Activated T-helper 1 cell treated with anti-CD3 and anti-CD28 coated beads, Interleukin-12 subunit alpha, Interleukin-12 subunit beta, Interleukin-2, Interleukin-4 antibody, amounts not matched to agents 30 ng/mL and 10 ng/mL and 1 ng/mL, durations not matched to agents 14 hours and 24 hours and 36 hours (primary cell): ENCODE data around the gene ZMPSTE24. TPM values are rescaled to one million over a fixed set of nuclear protein-coding genes. Genes with fewer than 3 reads are reported as not detected.
A peak's percentile ranks its signal among the peaks of the same experiment; 100 is the strongest.

Source experiments
- DNase-seq: peaks from one replicate; pipeline ENCODE4 v3.0.0; 2021; ENCODE audit warnings: low spot score
- H3K27ac Mint-ChIP-seq: one replicate; pipeline ENCODE4 v1.8.0; 2021; ENCODE audit warnings: mild to moderate bottlenecking, mixed read lengths
- H3K27me3 Mint-ChIP-seq: one replicate; pipeline ENCODE4 v1.8.0; 2022; ENCODE audit warnings: mild to moderate bottlenecking, moderate library complexity, mixed read lengths; ENCODE audit not compliant: insufficient read depth
- H3K36me3 Mint-ChIP-seq: one replicate; pipeline ENCODE4 v1.8.0; 2021; ENCODE audit warnings: low read depth, mixed read lengths
- H3K4me1 Mint-ChIP-seq: one replicate; pipeline ENCODE4 v1.8.0; 2021; ENCODE audit warnings: low read depth, mixed read lengths
- H3K4me3 Mint-ChIP-seq: one replicate; pipeline ENCODE4 v1.8.0; 2021; ENCODE audit warnings: mild to moderate bottlenecking, moderate library complexity, mixed read lengths
- H3K9me3 Mint-ChIP-seq: one replicate; pipeline ENCODE4 v1.8.0; 2021; ENCODE audit warnings: mixed read lengths
- intact Hi-C: fragments of 100-400 bp; cut with micrococcal nuclease; formaldehyde crosslinking; loops from one replicate; pipeline ENCODE4 v1.15.1; 2024
- total RNA-seq: library from RNA; stranded (reverse); gene quantifications from 2 replicates; pipeline ENCODE4 v1.2.3, GENCODE V29; 2022

ZMPSTE24 gene
- total RNA-seq, 1 donor from 2014 or later, result 50.2 TPM

GRCh38 chr1:40266786-40267535 lies 8.9 kb downstream of the ZMPSTE24 start:
- no peak overlapping the region for H3K27ac Mint-ChIP-seq
- H3K27me3 Mint-ChIP-seq, result no peaks in the 10 kb centered on the region
- H3K9me3 Mint-ChIP-seq, result no peaks in the 10 kb centered on the region
- DNase-seq, result no peak
- H3K4me1 Mint-ChIP-seq, result peaks cover 42% of the 10 kb centered on the region
- intact Hi-C loops, result no loop called here
- no peak overlapping the region for H3K4me3 Mint-ChIP-seq
- H3K36me3 Mint-ChIP-seq, result peaks cover 48% of the 10 kb centered on the region

GRCh38 chr1:40267767-40268187 lies 9.7 kb downstream of the ZMPSTE24 start:
- Mint-ChIP-seq H3K9me3 (no peaks in the 10 kb centered on the region), H3K27ac (no peak overlapping the region), H3K27me3 (no peaks in the 10 kb centered on the region), H3K4me3 (no peak overlapping the region), H3K36me3 (peaks cover 49% of the 10 kb centered on the region), H3K4me1 (peaks cover 35% of the 10 kb centered on the region)
- DNase-seq, result no peak
- intact Hi-C loops, result no loop called here

- no peak for DNase-seq
- Mint-ChIP-seq H3K4me3 (no peak overlapping the region), H3K4me1 (peaks cover 34% of the 10 kb centered on the region), H3K27me3 (no peaks in the 10 kb centered on the region), H3K36me3 (peaks cover 47% of the 10 kb centered on the region), H3K27ac (no peak overlapping the region), H3K9me3 (no peaks in the 10 kb centered on the region)
- intact Hi-C loops, result no loop called here
Observed at GRCh38 chr1:40268211-40268610, 10.2 kb downstream of the ZMPSTE24 start.

GRCh38 chr1:40270152-40270834 lies 12.3 kb downstream of the ZMPSTE24 start:
- Mint-ChIP-seq H3K4me1 (peaks cover 22% of the 10 kb centered on the region), H3K4me3 (no peak overlapping the region), H3K9me3 (no peaks in the 10 kb centered on the region), H3K27ac (peak overlapping the region; percentile 84), H3K27me3 (no peaks in the 10 kb centered on the region), H3K36me3 (peaks cover 48% of the 10 kb centered on the region)
- intact Hi-C loops, result loop anchor here (1.0 kb wide), 1 partner anchor 12 kb away; the partner anchor contains the start of gene ZMPSTE24
- DNase-seq, result no peak

- Mint-ChIP-seq H3K36me3 (peaks cover 49% of the 10 kb centered on the region), H3K4me3 (no peak overlapping the region)
- DNase-seq, result no peak
Observed at GRCh38 chr1:40272653-40273213, 14.7 kb downstream of the ZMPSTE24 start.

GRCh38 chr1:40273547-40274166 lies 15.6 kb downstream of the ZMPSTE24 start:
- no peak overlapping the region for H3K27ac Mint-ChIP-seq
- H3K4me3 Mint-ChIP-seq, result no peak overlapping the region
- no peaks in the 10 kb centered on the region for H3K27me3 Mint-ChIP-seq
- DNase-seq, result no peak
- H3K36me3 Mint-ChIP-seq, result peaks cover 45% of the 10 kb centered on the region
- H3K4me1 Mint-ChIP-seq, result peaks cover 16% of the 10 kb centered on the region
- intact Hi-C loops, result no loop called here
- no peaks in the 10 kb centered on the region for H3K9me3 Mint-ChIP-seq

More at GRCh38 chr1:40272653-40273213, 14.7 kb downstream of the ZMPSTE24 start:
- peaks cover 16% of the 10 kb centered on the region for H3K4me1 Mint-ChIP-seq
- H3K27ac Mint-ChIP-seq, result no peak overlapping the region
- H3K9me3 Mint-ChIP-seq, result no peaks in the 10 kb centered on the region
- intact Hi-C loops, result no loop called here
- H3K27me3 Mint-ChIP-seq, result no peaks in the 10 kb centered on the region

GRCh38 chr1:40274331-40274730 lies 16.3 kb downstream of the ZMPSTE24 start:
- intact Hi-C loops, result no loop called here
- Mint-ChIP-seq H3K4me1 (peaks cover 16% of the 10 kb centered on the region), H3K36me3 (peaks cover 46% of the 10 kb centered on the region), H3K4me3 (no peak overlapping the region), H3K27me3 (no peaks in the 10 kb centered on the region), H3K27ac (no peak overlapping the region), H3K9me3 (no peaks in the 10 kb centered on the region)
- DNase-seq, result no peak

- H3K36me3 Mint-ChIP-seq, result peaks cover 41% of the 10 kb centered on the region
- H3K27me3 Mint-ChIP-seq, result no peaks in the 10 kb centered on the region
- intact Hi-C loops, result no loop called here
- H3K4me3 Mint-ChIP-seq, result no peak overlapping the region
- no peak for DNase-seq
- peaks cover 5% of the 10 kb centered on the region for H3K4me1 Mint-ChIP-seq
- H3K27ac Mint-ChIP-seq, result peak overlapping the region; percentile 36
- H3K9me3 Mint-ChIP-seq, result no peaks in the 10 kb centered on the region
Observed at GRCh38 chr1:40276122-40276521, 18.1 kb downstream of the ZMPSTE24 start.

- H3K36me3 Mint-ChIP-seq, result peaks cover 21% of the 10 kb centered on the region
- no peak overlapping the region for H3K27ac Mint-ChIP-seq
- no peak overlapping the region for H3K4me3 Mint-ChIP-seq
- H3K4me1 Mint-ChIP-seq, result no peaks in the 10 kb centered on the region
- intact Hi-C loops, result no loop called here
- no peak for DNase-seq
- H3K27me3 Mint-ChIP-seq, result no peaks in the 10 kb centered on the region
- H3K9me3 Mint-ChIP-seq, result no peaks in the 10 kb centered on the region
Observed at GRCh38 chr1:40281853-40282252, 23.8 kb downstream of the ZMPSTE24 start.

GRCh38 chr1:40291293-40291692 lies 33.3 kb downstream of the ZMPSTE24 start:
- H3K9me3 Mint-ChIP-seq, result no peaks in the 10 kb centered on the region
- intact Hi-C loops, result no loop called here
- H3K27ac Mint-ChIP-seq, result no peak overlapping the region
- H3K36me3 Mint-ChIP-seq, result peaks cover 48% of the 10 kb centered on the region
- no peak for DNase-seq
- H3K27me3 Mint-ChIP-seq, result no peaks in the 10 kb centered on the region
- H3K4me3 Mint-ChIP-seq, result no peak overlapping the region
- peaks cover 12% of the 10 kb centered on the region for H3K4me1 Mint-ChIP-seq

GRCh38 chr1:40299366-40300248 lies 41.6 kb downstream of the ZMPSTE24 start:
- no peak overlapping the region for H3K4me3 Mint-ChIP-seq
- intact Hi-C loops, result no loop called here
- DNase-seq, result no peak
- no peaks in the 10 kb centered on the region for H3K27me3 Mint-ChIP-seq
- H3K9me3 Mint-ChIP-seq, result no peaks in the 10 kb centered on the region
- H3K4me1 Mint-ChIP-seq, result no peaks in the 10 kb centered on the region
- no peak overlapping the region for H3K27ac Mint-ChIP-seq
- peaks cover 4% of the 10 kb centered on the region for H3K36me3 Mint-ChIP-seq

- intact Hi-C loops, result no loop called here
- H3K36me3 Mint-ChIP-seq, result peaks cover 4% of the 10 kb centered on the region
- H3K4me3 Mint-ChIP-seq, result no peak overlapping the region
- no peaks in the 10 kb centered on the region for H3K4me1 Mint-ChIP-seq
- H3K27ac Mint-ChIP-seq, result no peak overlapping the region
- DNase-seq, result no peak
- H3K27me3 Mint-ChIP-seq, result no peaks in the 10 kb centered on the region
- no peaks in the 10 kb centered on the region for H3K9me3 Mint-ChIP-seq
Observed at GRCh38 chr1:40300249-40300567, 42.2 kb downstream of the ZMPSTE24 start.
